Dendritic cell treated with granulocyte-macrophage colony-stimulating factor and Interleukin-4, amounts not matched to agents 40 ng/mL and 50 ng/mL, for 4 days (primary cell): ENCODE measurements around the gene CFAP100.

Experiments
- H3K27ac Mint-ChIP-seq: one replicate; pipeline ENCODE4 v1.8.0; 2022; ENCODE audit warnings: mild to moderate bottlenecking, mixed read lengths
- H3K27me3 Mint-ChIP-seq: one replicate; pipeline ENCODE4 v1.8.0; 2022; ENCODE audit warnings: mild to moderate bottlenecking, mixed read lengths
- H3K36me3 Mint-ChIP-seq: one replicate; pipeline ENCODE4 v1.8.0; 2022; ENCODE audit warnings: low read depth, mixed read lengths
- H3K4me1 Mint-ChIP-seq: one replicate; pipeline ENCODE4 v1.8.0; 2022; ENCODE audit warnings: low read depth, mixed read lengths
- H3K4me3 Mint-ChIP-seq: one replicate; pipeline ENCODE4 v1.8.0; 2022; ENCODE audit warnings: mild to moderate bottlenecking, moderate library complexity, mixed read lengths
- H3K9me3 Mint-ChIP-seq: one replicate; pipeline ENCODE4 v1.8.0; 2022; ENCODE audit warnings: mixed read lengths
- intact Hi-C: fragments of 100-400 bp; cut with micrococcal nuclease; formaldehyde crosslinking; loops from one replicate; pipeline ENCODE4 v1.15.0; 2022

CFAP100 gene

DNA sequence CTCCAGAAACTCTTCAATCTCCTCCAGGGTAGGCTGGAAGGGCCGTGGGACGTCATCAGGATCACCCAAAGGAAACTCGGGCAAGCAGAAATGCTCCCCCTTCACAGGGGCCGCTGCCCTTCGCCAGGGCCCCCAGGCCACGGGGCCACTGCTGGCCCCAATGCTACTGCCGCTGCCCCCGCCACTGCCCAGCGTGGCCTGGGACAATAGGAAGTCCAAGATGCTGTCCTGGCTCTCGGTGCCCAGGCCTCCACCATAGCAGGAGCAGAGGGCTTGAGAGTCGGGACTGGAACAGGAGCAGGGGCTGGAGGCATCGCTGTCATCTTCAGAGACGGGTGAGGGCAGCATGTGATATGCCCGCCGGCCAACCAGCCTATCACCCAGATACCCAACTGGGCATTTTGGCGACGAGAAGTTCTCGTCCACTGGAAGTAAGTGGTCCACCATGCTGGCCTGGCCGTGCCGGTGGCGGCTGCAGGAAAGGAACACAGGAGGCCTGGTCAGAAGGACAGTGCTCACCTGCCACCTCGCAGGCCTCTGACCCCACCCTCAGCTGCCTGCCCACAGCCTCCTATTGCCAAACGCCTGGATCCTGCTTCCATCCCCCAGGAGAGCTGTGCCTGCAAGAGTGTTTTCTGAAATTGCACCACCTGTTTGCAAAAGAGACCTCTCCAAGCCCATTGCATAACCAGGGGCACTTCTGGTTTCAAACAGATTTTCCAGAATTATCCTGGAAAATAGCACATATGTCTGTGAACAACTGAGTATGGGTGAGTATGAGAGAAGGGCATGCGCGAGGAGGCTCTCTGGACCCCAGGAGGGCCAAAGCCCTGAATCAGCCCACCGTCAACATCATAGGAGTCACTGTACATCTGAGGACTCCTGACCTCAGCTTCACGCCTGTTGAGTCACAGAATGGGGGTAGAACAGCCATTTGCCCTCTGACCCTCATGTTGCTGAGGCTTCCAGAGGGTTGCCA, 41.9 kb upstream of the CFAP100 start:
- Mint-ChIP-seq H3K4me3 (no peak overlapping the region), H3K27ac (no peak overlapping the region), H3K36me3 (no peaks in the 10 kb centered on the region), H3K9me3 (no peaks in the 10 kb centered on the region), H3K27me3 (peaks cover 38% of the 10 kb centered on the region), H3K4me1 (peaks cover 11% of the 10 kb centered on the region)
- intact Hi-C loops, result loop anchor here (10.0 kb wide), 1 partner anchor 122 kb away; the partner anchor contains the start of gene ZXDC

DNA sequence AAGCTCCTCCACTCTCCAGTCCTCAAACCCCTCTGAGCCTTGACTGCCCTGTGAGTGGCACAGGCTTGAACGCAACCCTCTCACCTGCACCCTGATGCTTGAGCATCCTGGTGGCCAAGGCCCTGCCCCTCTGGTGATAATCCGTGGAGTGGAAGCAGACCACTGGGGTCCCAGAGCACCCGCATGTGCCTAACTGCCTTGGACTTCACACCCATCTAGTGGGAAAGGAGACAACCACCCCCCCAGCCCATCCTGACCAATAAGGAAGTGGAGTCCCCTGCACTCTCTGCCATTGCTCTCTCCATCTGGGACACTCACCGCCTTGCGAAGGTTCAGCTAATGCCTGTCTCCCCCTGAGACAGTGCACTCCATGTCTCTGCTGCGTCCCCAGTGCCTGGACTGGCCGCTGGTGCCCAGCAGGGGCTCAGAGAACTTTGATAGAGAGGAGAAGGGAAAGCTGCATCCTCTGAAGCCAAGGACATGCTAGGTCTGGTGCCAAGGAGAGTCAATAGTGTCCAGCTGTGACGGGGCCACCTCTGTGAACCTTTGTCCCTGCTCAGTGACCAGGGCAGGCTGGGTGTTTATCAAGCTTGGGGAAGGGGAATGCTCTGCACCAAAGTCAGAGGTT, 40.9 kb upstream of the CFAP100 start:
- H3K9me3 Mint-ChIP-seq, result no peaks in the 10 kb centered on the region
- intact Hi-C loops, result loop anchor here (10.0 kb wide), 1 partner anchor 121 kb away; the partner anchor contains the start of gene ZXDC
- H3K27me3 Mint-ChIP-seq, result peaks cover 48% of the 10 kb centered on the region
- no peak overlapping the region for H3K27ac Mint-ChIP-seq
- H3K4me1 Mint-ChIP-seq, result peaks cover 16% of the 10 kb centered on the region
- no peaks in the 10 kb centered on the region for H3K36me3 Mint-ChIP-seq
- H3K4me3 Mint-ChIP-seq, result no peak overlapping the region

DNA sequence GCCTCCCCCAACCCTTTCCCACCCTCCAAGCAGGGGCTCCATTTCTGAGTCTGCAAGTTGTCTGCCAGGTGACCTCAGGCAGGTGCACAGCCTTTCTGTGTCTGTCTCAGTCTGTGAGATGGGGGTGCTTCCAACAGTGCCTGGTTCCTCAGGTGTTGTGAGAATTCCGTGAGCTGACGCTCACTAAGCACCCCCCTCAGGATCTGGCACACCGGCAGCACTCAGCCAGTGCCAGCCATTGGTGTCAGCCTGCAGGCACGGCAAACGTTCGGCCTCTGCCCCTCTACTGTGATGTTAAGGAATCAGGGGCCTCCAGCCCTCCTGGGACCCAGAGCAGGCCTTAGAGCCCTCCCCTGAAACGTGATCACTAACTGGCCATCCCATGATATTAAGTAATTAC, 39.9 kb upstream of the CFAP100 start:
- Mint-ChIP-seq H3K9me3 (no peaks in the 10 kb centered on the region), H3K27me3 (peaks cover 56% of the 10 kb centered on the region), H3K36me3 (no peaks in the 10 kb centered on the region), H3K27ac (no peak overlapping the region), H3K4me3 (no peak overlapping the region), H3K4me1 (peaks cover 16% of the 10 kb centered on the region)
- intact Hi-C loops, result loop anchor here (10.0 kb wide), 1 partner anchor 120 kb away; the partner anchor contains the start of gene ZXDC

DNA sequence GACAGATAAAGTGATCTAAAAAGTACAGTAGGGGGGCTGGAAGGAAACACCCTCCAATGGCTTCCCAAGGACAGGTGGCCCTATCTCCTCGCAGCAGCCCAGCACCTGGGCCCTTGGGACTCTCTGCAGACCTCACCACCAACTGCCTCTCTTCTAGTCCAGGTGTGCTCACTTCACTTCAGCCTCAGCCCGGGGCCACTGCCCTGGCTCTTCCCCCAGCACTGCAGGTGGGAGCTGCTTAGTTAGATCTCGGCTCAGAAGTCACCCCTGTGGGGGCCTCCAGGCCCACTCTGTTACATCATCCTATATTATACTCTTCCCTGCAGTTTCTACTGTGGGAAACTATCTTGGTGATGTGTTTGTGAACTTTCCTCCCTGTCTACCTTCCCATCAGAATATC, 39.5 kb upstream of the CFAP100 start:
- Mint-ChIP-seq H3K27ac (no peak overlapping the region), H3K4me3 (no peak overlapping the region), H3K27me3 (peaks cover 59% of the 10 kb centered on the region), H3K4me1 (peaks cover 16% of the 10 kb centered on the region), H3K9me3 (no peaks in the 10 kb centered on the region), H3K36me3 (no peaks in the 10 kb centered on the region)
- intact Hi-C loops, result loop anchor here (10.0 kb wide), 1 partner anchor 120 kb away; the partner anchor contains the start of gene ZXDC

DNA sequence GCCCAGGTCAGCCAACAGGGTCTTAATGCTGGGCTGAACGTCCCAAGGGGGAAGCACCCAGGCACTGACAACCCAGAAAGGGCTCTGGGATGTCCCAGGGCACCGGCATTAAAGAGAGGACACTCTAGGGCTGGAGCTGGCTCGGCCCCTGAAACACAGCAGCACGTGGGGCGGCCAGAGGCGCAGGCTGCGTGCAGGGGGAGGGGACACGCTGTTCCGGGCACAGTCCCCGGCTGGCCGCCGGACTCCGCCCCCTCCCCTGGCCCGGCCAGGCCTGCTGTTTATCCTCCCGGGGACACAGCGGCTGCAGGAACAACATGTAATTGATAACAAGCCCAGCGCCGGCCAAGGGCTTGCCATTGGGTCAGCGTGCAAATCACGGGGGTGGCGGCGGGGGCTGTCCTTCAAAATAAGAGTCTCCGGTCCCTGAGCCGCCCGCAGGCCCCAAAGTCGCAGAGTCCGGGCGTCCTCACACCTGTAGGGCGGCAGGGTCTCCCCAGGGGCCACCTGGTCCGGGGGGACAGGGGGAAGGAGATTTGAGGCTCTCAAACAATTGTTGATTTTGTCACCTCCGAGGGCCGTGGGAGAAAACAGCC, 38.8 kb upstream of the CFAP100 start:
- no peaks in the 10 kb centered on the region for H3K36me3 Mint-ChIP-seq
- H3K27ac Mint-ChIP-seq, result peak overlapping the region; percentile 34
- H3K27me3 Mint-ChIP-seq, result peaks cover 65% of the 10 kb centered on the region
- H3K4me3 Mint-ChIP-seq, result peak overlapping the region; percentile 68
- peaks cover 16% of the 10 kb centered on the region for H3K4me1 Mint-ChIP-seq
- intact Hi-C loops, result loop anchor here (10.0 kb wide), 1 partner anchor 119 kb away; the partner anchor contains the start of gene ZXDC
- H3K9me3 Mint-ChIP-seq, result no peaks in the 10 kb centered on the region

DNA sequence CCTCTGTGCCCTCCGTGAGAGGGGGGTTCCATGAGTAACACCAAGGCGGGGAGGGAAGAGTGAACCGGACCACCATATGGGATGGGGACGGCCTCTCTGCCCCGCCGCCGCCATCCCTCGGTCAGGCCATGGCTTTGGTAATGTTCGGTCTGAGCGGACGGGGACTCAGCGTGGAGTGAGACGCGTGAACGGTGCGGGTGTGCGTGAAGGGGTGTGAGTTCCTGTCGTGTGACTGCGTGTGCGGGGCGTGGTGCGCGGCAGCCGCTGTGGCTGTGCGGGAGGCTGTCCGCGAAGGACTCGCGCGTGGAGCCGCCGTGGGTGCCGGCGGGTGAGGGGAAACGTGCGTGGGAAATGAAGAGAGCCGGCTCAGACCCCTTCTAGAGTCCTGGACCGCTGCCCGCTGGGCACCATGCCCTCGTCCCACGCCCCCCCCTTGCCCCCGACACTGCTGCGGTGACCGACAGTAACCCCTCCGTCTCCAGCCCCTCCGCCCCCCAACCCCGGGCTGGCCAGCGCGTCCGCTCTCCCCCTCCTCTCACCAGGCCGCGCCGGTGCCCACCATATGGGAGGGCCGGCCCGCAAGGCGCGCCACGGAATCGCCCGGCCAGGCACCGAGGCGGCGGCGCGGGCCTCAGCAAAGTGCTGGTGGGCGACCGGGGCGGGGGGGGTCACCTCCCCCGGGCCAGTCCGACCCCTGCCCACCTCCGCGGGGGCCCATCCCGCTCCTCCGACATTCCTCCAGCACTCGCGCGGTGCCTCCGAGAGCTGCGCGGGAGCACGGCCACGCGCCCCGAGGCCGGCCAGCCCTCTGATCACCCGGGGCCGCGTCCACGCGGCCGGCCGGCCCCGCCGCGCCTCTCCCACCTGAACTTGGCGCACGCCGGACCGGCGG, 38.1 kb upstream of the CFAP100 start:
- H3K27ac Mint-ChIP-seq, result peak overlapping the region; percentile 34

DNA sequence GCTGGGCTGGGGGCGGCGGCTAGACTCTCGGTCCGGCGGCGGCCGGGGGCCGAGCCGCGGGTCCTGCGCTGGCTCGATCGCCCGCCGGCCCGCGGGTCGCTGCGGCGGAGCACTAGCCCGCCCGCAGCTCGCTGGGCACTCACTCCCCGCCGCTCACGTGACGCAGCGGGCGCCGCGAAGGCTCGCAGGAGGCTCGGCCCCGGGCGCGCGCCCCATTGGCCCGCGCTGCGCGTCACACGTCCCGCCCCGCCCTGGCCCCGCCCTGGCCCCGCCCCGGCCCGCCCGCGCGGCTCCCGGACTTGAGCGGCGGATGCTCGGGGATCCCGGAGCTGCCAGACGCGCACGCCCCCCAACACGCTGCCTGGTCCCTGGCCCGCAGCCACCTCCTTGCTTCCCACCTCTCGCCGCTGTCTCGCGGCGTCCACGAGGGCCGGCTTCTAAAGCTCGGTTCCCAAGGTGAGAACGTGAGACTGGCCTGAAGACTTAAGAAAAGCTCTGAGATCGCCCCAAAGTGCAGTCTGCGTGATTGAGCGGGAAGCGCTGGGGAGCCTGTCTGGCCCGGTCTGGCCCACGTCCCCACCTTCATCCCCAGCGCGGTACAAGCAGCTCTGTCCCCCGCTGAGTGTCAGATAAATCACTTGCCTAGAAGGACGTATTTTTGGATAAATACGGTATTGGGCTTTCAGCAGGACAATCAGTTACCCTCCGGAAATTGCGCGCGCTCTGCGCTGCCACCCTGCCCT, 37.2 kb upstream of the CFAP100 start, which contains the start of gene KLF15:
Gene KLF15 (minus strand): TSS at position 114 of the 743 bp plus-strand sequence. CDS start 4,486 bp downstream, outside the sequence.
- intact Hi-C loops, result loop anchor here (10.0 kb wide), 1 partner anchor 117 kb away; the partner anchor contains the start of gene ZXDC
- H3K4me3 Mint-ChIP-seq, result peak within 1 kb of the TSS; percentile 72
- H3K9me3 Mint-ChIP-seq, result no peaks in the 10 kb centered on the region
- peak within 1 kb of the TSS; percentile 34 for H3K27ac Mint-ChIP-seq
- peaks cover 73% of the 10 kb centered on the region for H3K27me3 Mint-ChIP-seq
- no peaks in the 10 kb centered on the region for H3K36me3 Mint-ChIP-seq
- H3K4me1 Mint-ChIP-seq, result peaks cover 16% of the 10 kb centered on the region

More for the DNA sequence above, 38.1 kb upstream of the CFAP100 start:
- Mint-ChIP-seq H3K9me3 (no peaks in the 10 kb centered on the region), H3K4me1 (peaks cover 16% of the 10 kb centered on the region), H3K27me3 (peaks cover 70% of the 10 kb centered on the region), H3K4me3 (peak overlapping the region; percentile 68), H3K36me3 (no peaks in the 10 kb centered on the region)
- intact Hi-C loops, result loop anchor here (10.0 kb wide), 1 partner anchor 118 kb away; the partner anchor contains the start of gene ZXDC

DNA sequence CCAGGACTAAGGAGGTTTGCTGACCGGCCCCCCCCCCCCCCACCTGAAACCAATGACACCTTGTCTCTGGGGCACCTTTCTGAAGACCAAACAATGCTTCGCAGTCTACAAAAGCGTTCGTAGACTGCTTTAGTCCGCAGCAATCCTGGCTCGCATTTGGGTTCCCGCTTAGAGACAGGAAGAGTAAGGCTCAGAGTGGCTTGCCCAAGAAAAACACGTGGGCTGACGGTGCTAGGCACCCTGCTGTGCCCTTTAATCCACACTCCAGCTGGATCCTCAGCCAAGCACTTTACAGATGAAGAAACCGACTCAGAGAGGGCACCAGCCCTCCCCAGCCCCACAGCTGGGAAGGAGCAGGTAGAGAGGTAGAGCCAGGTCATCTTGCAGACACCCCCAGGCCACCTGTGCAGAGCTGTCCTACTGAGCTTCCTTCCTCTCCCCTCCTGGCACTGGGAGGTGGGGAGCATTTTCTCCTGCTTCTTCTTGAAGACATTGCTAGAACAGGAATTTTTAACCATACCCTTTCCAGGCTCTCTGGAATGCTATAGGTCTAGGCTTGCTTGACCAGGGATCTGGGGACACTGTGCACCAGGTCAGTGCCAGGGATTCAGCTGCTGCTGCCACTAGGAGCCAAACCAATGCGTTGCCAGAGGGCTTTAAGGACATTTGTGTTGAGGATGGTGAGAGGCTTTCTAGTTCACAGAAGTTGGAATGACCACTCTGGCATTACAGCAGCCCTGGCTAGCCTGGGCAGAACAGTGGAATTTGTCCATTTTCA, 36.5 kb upstream of the CFAP100 start:
- intact Hi-C loops, result loop anchor here (10.0 kb wide), 1 partner anchor 117 kb away; the partner anchor contains the start of gene ZXDC
- Mint-ChIP-seq H3K27ac (no peak overlapping the region), H3K27me3 (peaks cover 78% of the 10 kb centered on the region)

DNA sequence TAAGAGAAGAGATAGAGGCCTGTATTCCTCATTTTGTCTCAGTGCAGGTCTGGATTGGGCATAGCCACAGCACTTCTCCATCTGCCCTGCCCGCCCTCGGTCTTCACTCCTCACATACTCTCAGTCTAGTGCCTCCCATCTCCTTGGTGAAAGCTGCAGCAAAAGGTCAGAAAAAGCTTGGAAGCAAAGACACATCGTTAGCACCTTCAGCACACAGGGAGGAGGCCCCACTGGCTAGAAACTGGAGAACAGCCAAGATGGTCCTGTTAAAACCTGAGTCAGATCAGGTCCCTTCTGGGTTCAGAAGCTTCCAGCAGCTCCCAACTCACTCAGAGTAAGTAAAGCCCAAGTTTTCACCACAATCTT, 35.9 kb upstream of the CFAP100 start:
- H3K36me3 Mint-ChIP-seq, result no peaks in the 10 kb centered on the region
- H3K27ac Mint-ChIP-seq, result no peak overlapping the region
- peaks cover 16% of the 10 kb centered on the region for H3K4me1 Mint-ChIP-seq
- intact Hi-C loops, result loop anchor here (10.0 kb wide), 1 partner anchor 116 kb away; the partner anchor contains the start of gene ZXDC
- no peaks in the 10 kb centered on the region for H3K9me3 Mint-ChIP-seq
- H3K4me3 Mint-ChIP-seq, result no peak overlapping the region
- H3K27me3 Mint-ChIP-seq, result peaks cover 78% of the 10 kb centered on the region

More for the DNA sequence above, 36.5 kb upstream of the CFAP100 start:
- Mint-ChIP-seq H3K9me3 (no peaks in the 10 kb centered on the region), H3K36me3 (no peaks in the 10 kb centered on the region), H3K4me3 (peak overlapping the region; percentile 72), H3K4me1 (peaks cover 16% of the 10 kb centered on the region)

DNA sequence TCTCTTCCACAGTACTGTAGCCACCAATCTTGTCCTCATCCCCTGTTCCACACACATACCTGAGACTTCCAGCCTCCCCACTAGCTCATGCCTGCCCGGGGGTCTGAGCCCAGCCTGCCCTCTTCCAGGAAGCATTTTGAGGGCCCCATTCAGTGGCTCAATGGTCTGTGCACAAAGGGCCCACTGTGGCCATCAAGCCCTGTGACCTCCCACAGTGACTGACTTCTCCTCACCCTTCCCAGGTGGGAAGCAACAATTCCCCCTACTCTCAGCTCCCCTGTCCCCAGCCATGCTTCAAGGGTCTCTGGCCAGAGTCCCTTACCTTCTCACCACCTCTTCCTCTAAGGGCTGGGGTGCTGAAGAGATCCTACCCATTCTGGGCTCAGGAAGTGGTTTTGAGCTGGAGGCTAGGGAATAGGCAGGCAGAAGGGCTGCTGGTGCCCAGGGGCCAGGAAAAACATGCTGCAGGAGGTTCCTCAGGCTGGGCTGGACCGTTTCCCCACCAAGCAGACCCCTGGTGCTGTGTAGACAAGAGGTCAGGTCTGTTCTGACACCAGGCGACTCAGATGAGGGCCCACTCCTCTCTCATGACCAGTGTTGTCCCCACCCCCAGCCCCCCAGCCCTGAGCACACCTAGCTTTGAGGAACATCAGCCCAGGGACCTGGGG, 34.5 kb upstream of the CFAP100 start:
- intact Hi-C loops, result no loop called here
- Mint-ChIP-seq H3K9me3 (no peaks in the 10 kb centered on the region), H3K4me1 (peaks cover 16% of the 10 kb centered on the region), H3K4me3 (no peak overlapping the region), H3K27ac (no peak overlapping the region), H3K27me3 (peaks cover 69% of the 10 kb centered on the region), H3K36me3 (no peaks in the 10 kb centered on the region)

DNA sequence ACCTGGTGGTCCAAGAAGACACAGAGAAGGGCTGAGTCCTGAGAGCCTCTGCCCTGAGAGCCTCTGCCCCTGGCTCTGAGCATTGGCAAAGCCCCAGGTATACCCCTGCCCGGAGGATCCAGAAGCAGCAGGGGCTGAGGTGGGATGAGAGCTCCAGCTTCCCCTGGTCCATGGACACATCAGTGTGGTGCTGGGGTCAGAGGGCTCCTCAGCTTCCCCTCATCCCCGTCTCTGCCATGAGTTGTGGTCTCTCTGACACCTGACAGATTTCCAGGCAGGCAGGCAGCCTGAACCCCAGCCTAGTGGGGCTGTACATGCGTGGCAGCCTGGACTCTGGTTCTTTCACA, 34.0 kb upstream of the CFAP100 start:
- peaks cover 64% of the 10 kb centered on the region for H3K27me3 Mint-ChIP-seq
- intact Hi-C loops, result no loop called here
- H3K4me1 Mint-ChIP-seq, result peaks cover 16% of the 10 kb centered on the region
- H3K9me3 Mint-ChIP-seq, result no peaks in the 10 kb centered on the region
- H3K4me3 Mint-ChIP-seq, result no peak overlapping the region
- H3K36me3 Mint-ChIP-seq, result no peaks in the 10 kb centered on the region
- no peak overlapping the region for H3K27ac Mint-ChIP-seq
